Suppressor macrophage (primary cell): ENCODE data around the gene LRGUK.

Experiments used
- DNase-seq, 4 experiments: peaks; one replicate each; pipeline ENCODE4 v3.0.0-alpha.2; 2020 to 2022

Gene LRGUK

GRCh38 chr7:134126146-134126545 lies 994 bp upstream of the LRGUK start:
- no peak for DNase-seq

GRCh38 chr7:134126596-134126965 lies 559 bp upstream of the LRGUK start:
- DNase-seq, result no peak

GRCh38 chr7:134128829-134129228 lies 1.7 kb downstream of the LRGUK start:
- no peak for DNase-seq

- DNase-seq, result peak in 3 of 4 experiments; percentile 5 to 66 (median 52)
Observed at GRCh38 chr7:134129856-134130523, 2.9 kb downstream of the LRGUK start.

GRCh38 chr7:134134004-134134403 lies 6.9 kb downstream of the LRGUK start:
- DNase-seq, result no peak

GRCh38 chr7:134140889-134141867 lies 14.0 kb downstream of the LRGUK start:
- DNase-seq, result peak; percentile 74 to 85 (median 82)

- no peak for DNase-seq
Observed at GRCh38 chr7:134141868-134142264, 14.7 kb downstream of the LRGUK start.

- DNase-seq, result peak in 1 of 4 experiments; percentile 9
Observed at GRCh38 chr7:134153493-134154136, 26.5 kb downstream of the LRGUK start.

GRCh38 chr7:134154581-134155130 lies 27.5 kb downstream of the LRGUK start:
- DNase-seq, result no peak

- DNase-seq, result no peak
Observed at GRCh38 chr7:134155206-134155605, 28.1 kb downstream of the LRGUK start.

- no peak for DNase-seq
Observed at GRCh38 chr7:134155871-134156270, 28.7 kb downstream of the LRGUK start.

GRCh38 chr7:134165252-134165651 lies 38.1 kb downstream of the LRGUK start:
- no peak for DNase-seq

GRCh38 chr7:134167250-134167649 lies 40.1 kb downstream of the LRGUK start:
- no peak for DNase-seq

GRCh38 chr7:134167841-134168240 lies 40.7 kb downstream of the LRGUK start:
- no peak for DNase-seq

GRCh38 chr7:134174795-134175261 lies 47.7 kb downstream of the LRGUK start:
- DNase-seq, result peak; percentile 76 to 96 (median 88)

GRCh38 chr7:134175334-134176036 lies 48.3 kb downstream of the LRGUK start:
- DNase-seq, result no peak

GRCh38 chr7:134176037-134176350 lies 48.9 kb downstream of the LRGUK start:
- peak in 1 of 4 experiments; percentile 5 for DNase-seq

- DNase-seq, result no peak
Observed at GRCh38 chr7:134179036-134180011, 52.2 kb downstream of the LRGUK start.

GRCh38 chr7:134180376-134180775 lies 53.2 kb downstream of the LRGUK start:
- no peak for DNase-seq

GRCh38 chr7:134182078-134182477 lies 54.9 kb downstream of the LRGUK start:
- DNase-seq, result no peak

- peak; percentile 49 to 68 (median 60) for DNase-seq
Observed at GRCh38 chr7:134184767-134185166, 57.6 kb downstream of the LRGUK start.
